Hepatocyte (in vitro differentiated cells): ENCODE results near the gene CROCC2. TPM values are rescaled to one million over a fixed set of nuclear protein-coding genes. Genes with fewer than 3 reads are reported as not detected.

Experiments used
- DNase-seq: peaks from one replicate; pipeline ENCODE4 v3.0.0-alpha.2; 2016; ENCODE audit warnings: low spot score
- H2AFZ ChIP-seq: fragments of 200-600 bp; sonication (generic); 2 replicates; pipeline ENCODE4 v1.6.0; 2016; ENCODE audit warnings: antibody characterized with exemption, mild to moderate bottlenecking
- H3K27ac ChIP-seq: fragments of 200-600 bp; sonication (generic); 2 replicates; pipeline ENCODE4 v1.5.1; 2016; ENCODE audit warnings: mild to moderate bottlenecking
- H3K27me3 ChIP-seq: fragments of 200-600 bp; sonication (generic); 2 replicates; pipeline ENCODE4 v1.6.1; 2016
- H3K36me3 ChIP-seq: fragments of 200-600 bp; sonication (generic); replicated peaks from 2 replicates; pipeline ENCODE4 v1.5.1; 2016; ENCODE audit warnings: low read depth; ENCODE audit not compliant: insufficient read depth
- H3K4me1 ChIP-seq: fragments of 200-600 bp; sonication (generic); 2 replicates; pipeline ENCODE4 v1.5.1; 2016; ENCODE audit warnings: mild to moderate bottlenecking, moderate library complexity; ENCODE audit not compliant: insufficient read depth
- H3K4me2 ChIP-seq: fragments of 200-600 bp; sonication (generic); 2 replicates; pipeline ENCODE4 v1.6.0; 2016
- H3K4me3 ChIP-seq: fragments of 200-600 bp; sonication (generic); 2 replicates; pipeline ENCODE4 v1.5.1; 2016; ENCODE audit warnings: mild to moderate bottlenecking
- H3K79me2 ChIP-seq: fragments of 200-600 bp; sonication (generic); 2 replicates; pipeline ENCODE4 v1.6.0; 2017; ENCODE audit warnings: mild to moderate bottlenecking
- H3K9me2 ChIP-seq: fragments of 200-600 bp; sonication (generic); replicated peaks from 2 replicates; pipeline ENCODE4 v1.6.0; 2017; ENCODE audit warnings: mild to moderate bottlenecking; ENCODE audit not compliant: insufficient read depth
- H3K9me3 ChIP-seq: fragments of 200-600 bp; sonication (generic); 2 replicates; pipeline ENCODE4 v1.5.1; 2016; ENCODE audit warnings: low read depth, mild to moderate bottlenecking
- H4K20me1 ChIP-seq: fragments of 200-600 bp; sonication (generic); 2 replicates; pipeline ENCODE4 v1.6.0; 2016; ENCODE audit warnings: mild to moderate bottlenecking; ENCODE audit not compliant: insufficient read depth, poor library complexity, severe bottlenecking
- EZH2 ChIP-seq: fragments of 200-600 bp; sonication (generic); IDR thresholded peaks from 2 replicates; pipeline ENCODE4 v1.6.1; 2016; ENCODE audit warnings: antibody characterized with exemption, mild to moderate bottlenecking, borderline replicate concordance
- EZH2phosphoT487 ChIP-seq: fragments of 200-600 bp; sonication (generic); IDR thresholded peaks from one replicate; pipeline ENCODE4 v1.6.1; 2018; ENCODE audit warnings: antibody characterized with exemption, mild to moderate bottlenecking, low read depth, moderate library complexity; ENCODE audit not compliant: unreplicated experiment, severe bottlenecking
- WGBS: methylation state at CpG from one replicate; pipeline ENCODE4 v1.1.6; 2016; ENCODE audit warnings: low lambda C conversion rate; ENCODE audit errors: missing lambda C conversion rate; 5-methylcytosine and 5-hydroxymethylcytosine counted together
- polyA plus RNA-seq: library from polyadenylated mRNA; unstranded; fragments of >200 nt; fragmentation: Nextera tagmentation; extraction: Ambion mirVana; gene quantifications from 2 replicates; pipeline ENCODE4 v1.2.1, GENCODE V29; 2016
- total RNA-seq: library from RNA; depleted of rRNA; stranded (reverse); fragments of >200 nt; gene quantifications from 2 replicates; pipeline ENCODE4 v1.2.3, GENCODE V29; 2014
- TF ChIP-seq, protein P1 (sequence below): fragments of 200-600 bp; sonication (generic); IDR thresholded peaks from 2 replicates; pipeline ENCODE4 v1.5.1; 2016; ENCODE audit warnings: antibody characterized with exemption, mild to moderate bottlenecking; ENCODE audit not compliant: poor library complexity

The CROCC2 gene
- total and polyA plus RNA-seq, 2 experiments from 2014 or later = 0.04 to 0.10 TPM

DNA sequence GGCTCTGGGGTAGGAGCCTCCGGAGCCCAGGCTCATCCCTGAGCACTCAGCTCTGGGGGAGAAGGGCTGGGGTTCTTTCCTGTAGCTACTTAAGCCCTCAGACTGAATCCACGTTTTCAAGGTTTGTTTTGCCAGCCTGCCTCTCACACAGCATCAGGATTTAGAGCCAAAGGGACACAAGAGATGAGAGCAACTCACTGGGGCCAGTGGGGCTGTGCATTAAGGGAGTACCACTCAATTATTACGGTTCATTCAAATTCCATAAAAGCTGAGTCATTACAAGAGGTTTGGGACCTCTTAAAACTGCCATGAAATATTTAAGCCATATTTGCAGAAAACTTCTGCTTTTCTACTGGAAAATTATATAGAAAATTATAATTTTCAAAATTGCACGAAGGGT is 75.1 kb downstream of the CROCC2 start:
- Histone ChIP-seq H3K9me2 (no peaks in the 10 kb centered on the region), H4K20me1 (no peaks in the 10 kb centered on the region), H3K4me3 (no peak overlapping the region), H3K36me3 (no peaks in the 10 kb centered on the region), H3K4me2 (no peak overlapping the region), H3K27ac (no peak overlapping the region), H2AFZ (no peak overlapping the region), H3K79me2 (no peaks in the 10 kb centered on the region), H3K4me1 (no peaks in the 10 kb centered on the region), H3K9me3 (no peaks in the 10 kb centered on the region), H3K27me3 (peaks cover 7% of the 10 kb centered on the region)
- WGBS = 56% methylated on average over 4 of the region's 4 CpGs
- no peak for DNase-seq
- TF ChIP-seq, protein P1, sequence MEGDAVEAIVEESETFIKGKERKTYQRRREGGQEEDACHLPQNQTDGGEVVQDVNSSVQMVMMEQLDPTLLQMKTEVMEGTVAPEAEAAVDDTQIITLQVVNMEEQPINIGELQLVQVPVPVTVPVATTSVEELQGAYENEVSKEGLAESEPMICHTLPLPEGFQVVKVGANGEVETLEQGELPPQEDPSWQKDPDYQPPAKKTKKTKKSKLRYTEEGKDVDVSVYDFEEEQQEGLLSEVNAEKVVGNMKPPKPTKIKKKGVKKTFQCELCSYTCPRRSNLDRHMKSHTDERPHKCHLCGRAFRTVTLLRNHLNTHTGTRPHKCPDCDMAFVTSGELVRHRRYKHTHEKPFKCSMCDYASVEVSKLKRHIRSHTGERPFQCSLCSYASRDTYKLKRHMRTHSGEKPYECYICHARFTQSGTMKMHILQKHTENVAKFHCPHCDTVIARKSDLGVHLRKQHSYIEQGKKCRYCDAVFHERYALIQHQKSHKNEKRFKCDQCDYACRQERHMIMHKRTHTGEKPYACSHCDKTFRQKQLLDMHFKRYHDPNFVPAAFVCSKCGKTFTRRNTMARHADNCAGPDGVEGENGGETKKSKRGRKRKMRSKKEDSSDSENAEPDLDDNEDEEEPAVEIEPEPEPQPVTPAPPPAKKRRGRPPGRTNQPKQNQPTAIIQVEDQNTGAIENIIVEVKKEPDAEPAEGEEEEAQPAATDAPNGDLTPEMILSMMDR = no peak
- TF ChIP-seq EZH2 (no peak), EZH2phosphoT487 (no peak)

DNA sequence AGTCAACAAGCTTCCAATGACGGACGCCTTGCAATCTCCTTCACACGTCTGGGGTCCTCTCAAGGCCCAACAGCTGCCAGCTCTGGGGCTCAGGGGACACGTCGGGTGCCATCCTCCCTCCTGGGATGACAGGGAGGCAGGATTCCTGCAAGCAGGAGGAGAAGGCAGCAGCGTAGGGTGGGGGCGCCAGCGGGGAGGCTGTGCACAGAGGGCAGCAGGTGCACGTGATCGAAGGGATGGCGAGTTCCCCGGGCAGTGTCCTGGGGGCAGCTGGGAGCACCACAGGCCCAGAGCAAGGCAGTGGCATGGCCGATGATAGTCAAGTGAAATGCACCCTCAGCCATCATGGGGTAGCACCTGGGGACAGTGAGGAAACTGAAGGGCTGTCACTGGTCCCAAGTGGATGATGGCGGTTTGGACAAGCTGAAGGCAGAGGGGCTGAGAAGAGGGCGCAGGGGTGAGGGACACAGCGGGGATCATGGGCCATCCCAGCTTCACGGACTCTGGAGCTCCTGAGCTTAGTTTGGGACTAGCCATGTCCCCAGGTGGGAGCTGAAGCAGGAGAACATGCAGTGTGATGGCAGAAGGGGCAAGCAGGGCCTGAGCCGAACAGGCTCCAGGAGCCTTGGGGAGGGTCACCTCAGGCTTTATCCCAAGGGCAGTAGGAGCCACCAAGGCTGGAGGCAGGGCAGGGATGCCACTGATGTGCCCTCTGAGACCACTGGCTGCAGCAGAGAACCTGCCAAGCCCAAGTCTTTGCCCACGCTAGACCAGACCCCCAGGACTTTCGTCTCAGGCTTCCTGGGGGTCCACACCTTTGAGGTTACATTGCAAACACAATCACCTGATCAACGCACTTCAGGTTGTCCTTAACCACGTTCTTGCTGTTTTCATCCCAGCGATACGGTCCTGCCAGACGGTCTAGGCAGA is 76.0 kb downstream of the CROCC2 start:
- Histone ChIP-seq H3K36me3 (no peaks in the 10 kb centered on the region), H2AFZ (no peak overlapping the region), H3K4me2 (no peak overlapping the region), H3K79me2 (no peaks in the 10 kb centered on the region), H3K9me2 (no peaks in the 10 kb centered on the region), H4K20me1 (no peaks in the 10 kb centered on the region), H3K27me3 (peaks cover 7% of the 10 kb centered on the region), H3K27ac (no peak overlapping the region), H3K4me1 (peaks cover 6% of the 10 kb centered on the region), H3K9me3 (no peaks in the 10 kb centered on the region), H3K4me3 (no peak overlapping the region)
- TF ChIP-seq, protein P1 = no peak
- no peak for TF ChIP-seq EZH2
- TF ChIP-seq EZH2phosphoT487 = no peak
- no peak for DNase-seq
- WGBS = 92% methylated on average over 25 of the region's 25 CpGs

DNA sequence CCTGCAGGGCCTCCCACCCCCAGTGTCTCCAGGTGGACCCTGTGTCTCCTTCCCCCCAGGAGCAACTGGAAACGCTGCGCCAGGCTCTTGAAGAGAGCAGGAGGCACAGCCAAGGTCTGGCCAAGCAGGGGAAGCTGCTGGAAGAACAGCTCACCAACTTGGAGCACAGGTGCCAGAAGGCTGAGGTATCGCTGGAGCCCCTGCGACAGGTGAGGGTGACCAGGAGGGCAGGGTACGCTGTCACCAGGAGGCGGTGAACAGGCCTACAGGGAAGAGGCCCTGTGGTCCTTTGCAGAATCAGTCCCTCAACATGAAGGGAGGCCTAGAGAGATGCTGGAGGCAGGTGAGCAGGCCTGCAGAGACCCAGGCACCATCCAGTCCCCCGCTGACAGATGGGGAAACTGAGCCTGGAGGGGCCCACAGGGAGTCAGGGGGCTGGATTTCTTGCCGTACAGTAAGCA is 76.7 kb downstream of the CROCC2 start:
- H3K4me3 ChIP-seq = no peak overlapping the region
- H2AFZ ChIP-seq = no peak overlapping the region
- H3K27me3 ChIP-seq = peaks cover 7% of the 10 kb centered on the region
- H3K9me2 ChIP-seq = no peaks in the 10 kb centered on the region
- H3K9me3 ChIP-seq = no peaks in the 10 kb centered on the region
- H3K4me1 ChIP-seq = peaks cover 12% of the 10 kb centered on the region
- TF ChIP-seq EZH2 (no peak), EZH2phosphoT487 (no peak)
- TF ChIP-seq, protein P1 = no peak
- H3K27ac ChIP-seq = no peak overlapping the region
- H3K36me3 ChIP-seq = no peaks in the 10 kb centered on the region
- H3K4me2 ChIP-seq = no peak overlapping the region
- 94% methylated on average over 8 of the region's 8 CpGs for WGBS
- no peaks in the 10 kb centered on the region for H3K79me2 ChIP-seq
- no peak for DNase-seq
- no peaks in the 10 kb centered on the region for H4K20me1 ChIP-seq
